PC-3 (cell line): ENCODE results near the gene DSCAM. TPM values are rescaled to one million over a fixed set of nuclear protein-coding genes. Genes with fewer than 3 reads are reported as not detected.

Experiments
- ATAC-seq: fragments of 200-7000 bp; cut with Tn5 transposase; 2 replicates; pipeline ENCODE4 v1.9.1; 2020; ENCODE audit warnings: mild to moderate bottlenecking, moderate library complexity
- BruUV-seq: library from RNA; stranded (reverse); fragments of 400-500 nt; replicated peaks from 2 replicates; lab custom pipeline; 2021; lab: Mats Ljungman, UMichigan
- CTCF ChIA-PET: fragments of 300-600 bp; sonication (Branson Sonifier 250); formaldehyde crosslinking; loops from one replicate; lab custom pipeline; 2022; ENCODE audit warnings: antibody characterized with exemption; lab: Charles Lee
- POLR2A ChIA-PET: fragments of 300-600 bp; sonication (Branson Sonifier 250); formaldehyde crosslinking; loops from one replicate; lab custom pipeline; 2022; ENCODE audit warnings: antibody characterized with exemption; ENCODE audit not compliant: unreplicated experiment; lab: Charles Lee
- DNase-seq: peaks from one replicate; pipeline ENCODE4 v3.0.0-alpha.2; 2015
- H2AFZ ChIP-seq: fragments of 300-600 bp; sonication (generic); 2 replicates; pipeline ENCODE4 v1.6.0; 2016; ENCODE audit warnings: antibody characterized with exemption, low read length
- H3F3A ChIP-seq: fragments of 300-600 bp; sonication (generic); one replicate; pipeline ENCODE4 v1.6.0; 2017; ENCODE audit warnings: antibody characterized with exemption, low read length, control low read depth, mild to moderate bottlenecking; ENCODE audit not compliant: unreplicated experiment
- H3K27ac ChIP-seq: fragments of 300-600 bp; sonication (generic); 2 replicates; pipeline ENCODE4 v1.5.1; 2016; ENCODE audit warnings: mild to moderate bottlenecking, low read length
- H3K27me3 ChIP-seq: fragments of 300-600 bp; sonication (generic); 2 replicates; pipeline ENCODE4 v1.6.1; 2016; ENCODE audit warnings: low read length, mixed read lengths
- H3K36me3 ChIP-seq: fragments of 300-600 bp; sonication (generic); 2 replicates; pipeline ENCODE4 v1.6.1; 2016; ENCODE audit warnings: low read depth, mixed run types, low read length, mixed read lengths
- H3K4me1 ChIP-seq: fragments of 300-600 bp; sonication (generic); 2 replicates; pipeline ENCODE4 v1.5.1; 2016; ENCODE audit warnings: low read length; ENCODE audit not compliant: insufficient read depth
- H3K4me2 ChIP-seq: fragments of 300-600 bp; sonication (generic); 2 replicates; pipeline ENCODE4 v1.6.0; 2016; ENCODE audit warnings: low read length
- H3K4me3 ChIP-seq: fragments of 300-600 bp; sonication (generic); 2 replicates; pipeline ENCODE4 v1.5.1; 2016; ENCODE audit warnings: mild to moderate bottlenecking, low read length, mixed read lengths
- H3K79me2 ChIP-seq: fragments of 300-600 bp; sonication (generic); 2 replicates; pipeline ENCODE4 v1.6.1; 2017; ENCODE audit warnings: low read length, mixed read lengths
- H3K9ac ChIP-seq: fragments of 300-600 bp; sonication (generic); 2 replicates; pipeline ENCODE4 v1.6.0; 2016; ENCODE audit warnings: mild to moderate bottlenecking, low read length
- H3K9me2 ChIP-seq: fragments of 300-600 bp; sonication (generic); replicated peaks from 2 replicates; pipeline ENCODE4 v1.6.1; 2016; ENCODE audit warnings: mixed run types, low read length, mixed read lengths
- H3K9me3 ChIP-seq: fragments of 300-600 bp; sonication (generic); 2 replicates; pipeline ENCODE4 v1.6.1; 2016; ENCODE audit warnings: low read length, mixed read lengths
- H4K20me1 ChIP-seq: fragments of 300-600 bp; sonication (generic); 2 replicates; pipeline ENCODE4 v1.6.1; 2016; ENCODE audit warnings: low read length, mixed read lengths
- EZH2 ChIP-seq: fragments of 300-600 bp; sonication (generic); IDR thresholded peaks from one replicate; pipeline ENCODE4 v1.6.1; 2017; ENCODE audit warnings: antibody characterized with exemption, mild to moderate bottlenecking, low read length; ENCODE audit not compliant: unreplicated experiment
- EZH2phosphoT487 ChIP-seq: fragments of 300-600 bp; sonication (generic); IDR thresholded peaks from 2 replicates; pipeline ENCODE4 v1.6.1; 2018; ENCODE audit warnings: mild to moderate bottlenecking, antibody characterized with exemption, low read length, borderline replicate concordance
- intact Hi-C: fragments of 100-400 bp; cut with micrococcal nuclease; formaldehyde crosslinking; loops from 2 replicates; pipeline ENCODE4 v1.9.0; 2023
- total RNA-seq: library from RNA; depleted of rRNA; stranded (reverse); fragments of >200 nt; gene quantifications from 2 replicates; pipeline ENCODE4 v1.2.3, GENCODE V29; 2014
- TF ChIP-seq, protein P1 (sequence below): fragments of 300-600 bp; sonication (generic); conservative IDR thresholded peaks from 2 replicates; pipeline ENCODE4 v1.5.1; 2017; ENCODE audit warnings: antibody characterized with exemption, low read depth, mild to moderate bottlenecking, low read length

DSCAM gene
- total RNA-seq, 1 experiment from 2014 or later, result not detected

DNA sequence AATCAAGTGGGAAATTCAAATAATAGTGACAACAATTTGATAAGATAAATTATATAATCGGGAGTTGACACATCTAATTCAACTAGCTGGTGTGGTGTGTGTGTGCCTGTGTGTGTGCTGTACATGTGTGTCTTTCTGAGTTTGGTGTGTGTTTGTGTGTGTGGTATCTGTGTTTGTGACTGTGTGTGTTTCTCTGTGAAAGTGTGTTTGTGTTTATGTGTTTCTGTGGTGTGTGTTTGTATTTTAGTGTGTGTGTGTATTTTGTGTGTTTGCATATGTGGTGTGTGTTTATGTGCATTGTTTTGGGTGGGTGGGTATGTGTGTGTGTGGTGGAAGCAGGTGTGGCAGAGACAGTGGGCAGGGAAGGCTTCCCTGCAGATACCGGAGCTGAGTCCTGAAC lies 4.8 kb upstream of the DSCAM start:
- ATAC-seq, result no peak
- no TSS peak for BruUV-seq

DNA sequence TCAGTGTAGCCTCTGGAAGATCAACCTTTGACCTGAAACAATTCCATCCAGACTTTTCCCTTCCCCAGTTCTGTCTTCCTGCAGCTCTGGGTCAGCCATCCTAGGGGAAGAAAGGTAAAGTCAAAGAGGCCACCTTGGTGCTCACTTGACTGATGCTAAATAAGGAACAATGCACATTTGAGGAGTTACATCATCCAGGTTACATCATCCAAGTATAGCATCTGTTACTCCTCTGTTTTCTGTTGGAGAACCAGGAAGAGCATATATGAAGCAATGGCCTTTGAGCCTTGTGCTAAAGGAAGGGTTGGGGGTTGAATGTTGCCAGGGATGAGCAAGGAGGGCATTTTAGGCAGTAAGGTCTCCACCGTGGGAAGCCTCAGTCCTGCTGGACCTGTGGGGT lies 3.1 kb upstream of the DSCAM start:
- Histone ChIP-seq H3K27me3 (peaks cover 29% of the 10 kb centered on the region), H4K20me1 (no peaks in the 10 kb centered on the region), H3K9ac (no peak overlapping the region), H3K9me2 (no peaks in the 10 kb centered on the region), H3K27ac (no peak overlapping the region), H3K79me2 (no peaks in the 10 kb centered on the region), H3K4me2 (no peak overlapping the region), H3K36me3 (no peaks in the 10 kb centered on the region), H3F3A (no peaks in the 10 kb centered on the region), H3K4me1 (no peaks in the 10 kb centered on the region; the same call in 1 of the 2 replicates), H2AFZ (no peak overlapping the region), H3K9me3 (no peaks in the 10 kb centered on the region), H3K4me3 (no peak overlapping the region)
- CTCF ChIA-PET, result no interaction called here
- DNase-seq, result no peak
- TF ChIP-seq EZH2phosphoT487 (no peak), EZH2 (no peak)
- TF ChIP-seq, protein P1, sequence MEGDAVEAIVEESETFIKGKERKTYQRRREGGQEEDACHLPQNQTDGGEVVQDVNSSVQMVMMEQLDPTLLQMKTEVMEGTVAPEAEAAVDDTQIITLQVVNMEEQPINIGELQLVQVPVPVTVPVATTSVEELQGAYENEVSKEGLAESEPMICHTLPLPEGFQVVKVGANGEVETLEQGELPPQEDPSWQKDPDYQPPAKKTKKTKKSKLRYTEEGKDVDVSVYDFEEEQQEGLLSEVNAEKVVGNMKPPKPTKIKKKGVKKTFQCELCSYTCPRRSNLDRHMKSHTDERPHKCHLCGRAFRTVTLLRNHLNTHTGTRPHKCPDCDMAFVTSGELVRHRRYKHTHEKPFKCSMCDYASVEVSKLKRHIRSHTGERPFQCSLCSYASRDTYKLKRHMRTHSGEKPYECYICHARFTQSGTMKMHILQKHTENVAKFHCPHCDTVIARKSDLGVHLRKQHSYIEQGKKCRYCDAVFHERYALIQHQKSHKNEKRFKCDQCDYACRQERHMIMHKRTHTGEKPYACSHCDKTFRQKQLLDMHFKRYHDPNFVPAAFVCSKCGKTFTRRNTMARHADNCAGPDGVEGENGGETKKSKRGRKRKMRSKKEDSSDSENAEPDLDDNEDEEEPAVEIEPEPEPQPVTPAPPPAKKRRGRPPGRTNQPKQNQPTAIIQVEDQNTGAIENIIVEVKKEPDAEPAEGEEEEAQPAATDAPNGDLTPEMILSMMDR, result no peak
- no TSS peak for BruUV-seq
- POLR2A ChIA-PET, result no interaction called here
- intact Hi-C loops, result no loop called here
- ATAC-seq, result no peak

More for the DNA sequence above, 4.8 kb upstream of the DSCAM start:
- no peak for TF ChIP-seq EZH2phosphoT487
- TF ChIP-seq, protein P1, result no peak
- no peak for TF ChIP-seq EZH2
- Histone ChIP-seq H3K27ac (no peak overlapping the region), H3K27me3 (peaks cover 17% of the 10 kb centered on the region), H3K9me3 (no peaks in the 10 kb centered on the region), H3K9me2 (no peaks in the 10 kb centered on the region), H3K36me3 (no peaks in the 10 kb centered on the region), H3K4me3 (no peak overlapping the region), H4K20me1 (no peaks in the 10 kb centered on the region), H3K4me2 (no peak overlapping the region), H3K79me2 (no peaks in the 10 kb centered on the region), H3F3A (no peaks in the 10 kb centered on the region), H2AFZ (no peak overlapping the region), H3K9ac (no peak overlapping the region), H3K4me1 (no peaks in the 10 kb centered on the region; the same call in 1 of the 2 replicates)
- intact Hi-C loops, result no loop called here
- ChIA-PET POLR2A (no interaction called here), CTCF (no interaction called here)
- DNase-seq, result no peak

DNA sequence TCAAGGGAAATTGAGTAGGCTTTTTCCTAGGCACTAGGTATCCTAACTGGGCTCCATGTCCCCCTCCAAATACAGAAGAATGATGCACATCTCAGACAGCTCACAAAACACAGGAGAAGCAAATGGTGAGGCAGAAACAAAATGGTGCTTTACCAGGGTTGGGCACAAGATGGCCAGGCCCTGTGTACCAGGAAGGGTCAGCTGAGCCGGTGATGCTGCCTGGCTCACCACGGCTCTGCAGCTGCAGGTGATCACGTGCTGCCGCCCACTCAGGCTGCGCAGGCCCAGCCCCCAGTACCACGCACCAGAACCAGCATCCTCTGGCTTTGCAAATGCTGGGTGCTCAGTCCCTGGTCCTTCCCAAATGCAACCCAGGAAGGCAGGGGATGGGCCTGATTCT lies 993 bp upstream of the DSCAM start:
- DNase-seq (no peak), ATAC-seq (no peak)
- Histone ChIP-seq H3K4me3 (no peak overlapping the region), H2AFZ (no peak overlapping the region), H3K4me2 (no peak overlapping the region), H3K4me1 (no peaks in the 10 kb centered on the region; the same call in 1 of the 2 replicates), H3F3A (no peaks in the 10 kb centered on the region), H3K27ac (no peak overlapping the region), H3K9me3 (no peaks in the 10 kb centered on the region), H3K27me3 (peaks cover 34% of the 10 kb centered on the region), H3K9ac (no peak overlapping the region), H3K79me2 (no peaks in the 10 kb centered on the region), H3K9me2 (no peaks in the 10 kb centered on the region), H4K20me1 (no peaks in the 10 kb centered on the region), H3K36me3 (no peaks in the 10 kb centered on the region)
- TF ChIP-seq, protein P1, result no peak
- TF ChIP-seq EZH2 (no peak), EZH2phosphoT487 (no peak)
- ChIA-PET CTCF (no interaction called here), POLR2A (no interaction called here)
- no TSS peak for BruUV-seq
- intact Hi-C loops, result no loop called here
